ENCODE results near the gene PPP1R13B.

Gene PPP1R13B

GRCh38 chr14:103711516-103712431 is 135.6 kb downstream of the PPP1R13B start:
- Histone ChIP-seq H3F3A (ENCODE audit: insufficient read depth, low read length) (no peaks in the 10 kb centered on the region), H3K79me2 (ENCODE audit: insufficient read depth, low read length) (peaks cover 18% of the 10 kb centered on the region), H2AFZ (ENCODE audit: low read length) (no peak overlapping the region), H3K27ac (ENCODE audit: low read depth, low read length, poor library complexity, severe bottlenecking) (peak overlapping the region; percentile 37), H3K9me2 (ENCODE audit: low read depth, low read length) (no peaks in the 10 kb centered on the region), H3K9me3 (ENCODE audit: low read length) (no peaks in the 10 kb centered on the region), H3K4me3 (ENCODE audit: low read depth, low read length, poor library complexity, severe bottlenecking) (peak overlapping the region; percentile 89), H3K9ac (ENCODE audit: low read length) (peak overlapping the region; percentile 24; the same call in 1 of the 2 replicates), H3K36me3 (ENCODE audit: insufficient read depth, low read length) (peaks cover 67% of the 10 kb centered on the region), H3K27me3 (ENCODE audit: insufficient read depth, low read length) (no peaks in the 10 kb centered on the region), H4K20me1 (ENCODE audit: insufficient read depth, low read length) (no peaks in the 10 kb centered on the region), H3K4me1 (ENCODE audit: insufficient read depth, low read length, severe bottlenecking) (peaks cover 46% of the 10 kb centered on the region), H3K4me2 (ENCODE audit: low read length) (peak overlapping the region; percentile 76)
- TF ChIP-seq EZH2 (IDR thresholded peaks at IDR 0.05; ENCODE audit: borderline replicate concordance, low read length) (no peak), CTCF (IDR thresholded peaks at IDR 0.05; ENCODE audit: low read length) (no peak)

- no peaks in the 10 kb centered on the region for H3K9me3 ChIP-seq (ENCODE audit: low read length)
- peaks cover 16% of the 10 kb centered on the region for H3K79me2 ChIP-seq (ENCODE audit: insufficient read depth, low read length)
- no peaks in the 10 kb centered on the region for H3K27me3 ChIP-seq (ENCODE audit: insufficient read depth, low read length)
- H2AFZ ChIP-seq (ENCODE audit: low read length) = no peak overlapping the region
- peak overlapping the region; percentile 26 for H3K4me3 ChIP-seq (ENCODE audit: low read depth, low read length, poor library complexity, severe bottlenecking)
- peaks cover 76% of the 10 kb centered on the region for H3K36me3 ChIP-seq (ENCODE audit: insufficient read depth, low read length)
- H3K27ac ChIP-seq (ENCODE audit: low read depth, low read length, poor library complexity, severe bottlenecking) = peak overlapping the region; percentile 37
- H4K20me1 ChIP-seq (ENCODE audit: insufficient read depth, low read length) = no peaks in the 10 kb centered on the region
- TF ChIP-seq CTCF (IDR thresholded peaks at IDR 0.05; ENCODE audit: low read length) = no peak
- TF ChIP-seq EZH2 (IDR thresholded peaks at IDR 0.05; ENCODE audit: borderline replicate concordance, low read length) = no peak
- peaks cover 40% of the 10 kb centered on the region for H3K4me1 ChIP-seq (ENCODE audit: insufficient read depth, low read length, severe bottlenecking)
- no peaks in the 10 kb centered on the region for H3F3A ChIP-seq (ENCODE audit: insufficient read depth, low read length)
- H3K9ac ChIP-seq (ENCODE audit: low read length) = no peak overlapping the region; the same call in 1 of the 2 replicates
- no peaks in the 10 kb centered on the region for H3K9me2 ChIP-seq (ENCODE audit: low read depth, low read length)
- peak overlapping the region; percentile 76 for H3K4me2 ChIP-seq (ENCODE audit: low read length)
Observed at GRCh38 chr14:103710771-103711377, 136.5 kb downstream of the PPP1R13B start.

- Histone ChIP-seq H3K9me2 (ENCODE audit: low read depth, low read length) (no peaks in the 10 kb centered on the region), H3K4me2 (ENCODE audit: low read length) (no peak overlapping the region), H3K9ac (ENCODE audit: low read length) (no peak overlapping the region), H3K79me2 (ENCODE audit: insufficient read depth, low read length) (peaks cover 14% of the 10 kb centered on the region), H3K36me3 (ENCODE audit: insufficient read depth, low read length) (peaks cover 86% of the 10 kb centered on the region), H3K4me1 (ENCODE audit: insufficient read depth, low read length, severe bottlenecking) (peaks cover 42% of the 10 kb centered on the region), H3K27ac (ENCODE audit: low read depth, low read length, poor library complexity, severe bottlenecking) (no peak overlapping the region), H3F3A (ENCODE audit: insufficient read depth, low read length) (no peaks in the 10 kb centered on the region), H3K27me3 (ENCODE audit: insufficient read depth, low read length) (no peaks in the 10 kb centered on the region), H3K4me3 (ENCODE audit: low read depth, low read length, poor library complexity, severe bottlenecking) (no peak overlapping the region), H3K9me3 (ENCODE audit: low read length) (no peaks in the 10 kb centered on the region), H2AFZ (ENCODE audit: low read length) (no peak overlapping the region), H4K20me1 (ENCODE audit: insufficient read depth, low read length) (no peaks in the 10 kb centered on the region)
- no peak for TF ChIP-seq CTCF (IDR thresholded peaks at IDR 0.05; ENCODE audit: low read length)
- TF ChIP-seq EZH2 (IDR thresholded peaks at IDR 0.05; ENCODE audit: borderline replicate concordance, low read length) = no peak
Observed at GRCh38 chr14:103709814-103710213, 137.6 kb downstream of the PPP1R13B start.
